OCI-LY7 (cell line): ENCODE results near the gene CAB39. TPM values are rescaled to one million over a fixed set of nuclear protein-coding genes. Genes with fewer than 3 reads are reported as not detected.

Source experiments
- BruUV-seq: library from RNA; stranded (reverse); fragments of 400-500 nt; replicated peaks from 2 replicates; lab custom pipeline; 2021; lab: Mats Ljungman, UMichigan
- CTCF ChIA-PET: fragments of 300-600 bp; sonication (Branson Sonifier 250); formaldehyde crosslinking; loops from one replicate; lab custom pipeline; 2022; ENCODE audit warnings: antibody characterized with exemption; ENCODE audit not compliant: unreplicated experiment; lab: Charles Lee
- POLR2A ChIA-PET: fragments of 300-600 bp; sonication (Branson Sonifier 250); formaldehyde crosslinking; loops from one replicate; lab custom pipeline; 2022; ENCODE audit warnings: antibody characterized with exemption; lab: Charles Lee
- DNase-seq: peaks from one replicate; pipeline ENCODE4 v3.0.0-alpha.2; 2015; ENCODE audit warnings: low spot score
- H2AFZ ChIP-seq: fragments of 200-600 bp; sonication (generic), shearing (Covaris generic); 2 replicates; pipeline ENCODE4 v1.6.1; 2014; ENCODE audit warnings: mild to moderate bottlenecking, antibody characterized with exemption, low read length, moderate library complexity
- H3K27ac ChIP-seq: fragments of 200-600 bp; sonication (generic); 2 replicates; pipeline ENCODE4 v1.5.1; 2014; ENCODE audit warnings: mixed run types, low read depth, mild to moderate bottlenecking, moderate library complexity, low read length, inconsistent platforms; ENCODE audit not compliant: poor library complexity, severe bottlenecking
- H3K36me3 ChIP-seq: fragments of 200-600 bp; sonication (generic); 2 replicates; pipeline ENCODE4 v1.6.1; 2014; ENCODE audit warnings: mild to moderate bottlenecking, antibody characterized with exemption, low read length, moderate library complexity, mixed read lengths; ENCODE audit not compliant: insufficient read depth
- H3K4me1 ChIP-seq: fragments of 200-600 bp; sonication (generic); 2 replicates; pipeline ENCODE4 v1.5.1; 2014; ENCODE audit warnings: mild to moderate bottlenecking, low read length; ENCODE audit not compliant: insufficient read depth, poor library complexity, severe bottlenecking
- H3K4me2 ChIP-seq: fragments of 200-600 bp; sonication (generic); 2 replicates; pipeline ENCODE4 v1.6.1; 2014; ENCODE audit warnings: mild to moderate bottlenecking, low read length
- H3K4me3 ChIP-seq: fragments of 200-600 bp; sonication (generic); 2 replicates; pipeline ENCODE4 v1.5.1; 2014; ENCODE audit warnings: mild to moderate bottlenecking, low read depth, low read length; ENCODE audit not compliant: poor library complexity, severe bottlenecking
- H3K79me2 ChIP-seq: fragments of 200-600 bp; sonication (generic); 2 replicates; pipeline ENCODE4 v1.6.1; 2016; ENCODE audit warnings: low read depth, mild to moderate bottlenecking, low read length, moderate library complexity, mixed read lengths; ENCODE audit not compliant: insufficient read depth
- H3K9me2 ChIP-seq: fragments of 200-600 bp; sonication (generic); 2 replicates; pipeline ENCODE4 v1.6.1; 2016; ENCODE audit warnings: mild to moderate bottlenecking, low read length, mixed read lengths; ENCODE audit not compliant: insufficient read depth
- H3K9me3 ChIP-seq: fragments of 200-600 bp; sonication (generic); 2 replicates; pipeline ENCODE4 v1.6.1; 2014; ENCODE audit warnings: mild to moderate bottlenecking, mixed run types, low read length, mixed read lengths
- H4K20me1 ChIP-seq: fragments of 200-600 bp; sonication (generic); 2 replicates; pipeline ENCODE4 v1.6.1; 2014; ENCODE audit warnings: mild to moderate bottlenecking, antibody characterized with exemption, low read length, moderate library complexity, mixed read lengths; ENCODE audit not compliant: insufficient read depth
- CTCF ChIP-seq: fragments of 200-600 bp; sonication (generic); conservative IDR thresholded peaks from 2 replicates; pipeline ENCODE4 v1.5.1; 2014; ENCODE audit warnings: mild to moderate bottlenecking, antibody characterized with exemption, low read length, moderate library complexity, mixed read lengths
- EZH2phosphoT487 ChIP-seq: fragments of 200-600 bp; sonication (generic); IDR thresholded peaks from 2 replicates; pipeline ENCODE4 v1.6.1; 2018; ENCODE audit warnings: low read depth, borderline replicate concordance, mild to moderate bottlenecking, mixed run types, antibody characterized with exemption, low read length, moderate library complexity, mixed read lengths
- intact Hi-C: fragments of 100-400 bp; cut with micrococcal nuclease; formaldehyde crosslinking; loops from one replicate; pipeline ENCODE4 v1.10.0; 2022; ENCODE audit not compliant: unreplicated experiment
- total RNA-seq, 2 experiments: library from RNA; depleted of rRNA in 1 of 2; stranded (reverse); fragments of >200 nt in 1 of 2; shearing (Covaris generic) in 1 of 2; gene quantifications; 2 replicates each; pipeline ENCODE4 v1.2.3, GENCODE V29; 2014 to 2022

The CAB39 gene
- total RNA-seq, 2 experiments from 2014 or later = 39.3 to 53.4 TPM

- intact Hi-C loops = no loop called here
- BruUV-seq = no TSS peak
- Histone ChIP-seq H3K9me3 (no peaks in the 10 kb centered on the region), H3K4me2 (no peak overlapping the region), H3K36me3 (no peaks in the 10 kb centered on the region), H3K79me2 (no peaks in the 10 kb centered on the region), H3K4me1 (no peaks in the 10 kb centered on the region), H4K20me1 (no peaks in the 10 kb centered on the region), H3K4me3 (no peak overlapping the region), H3K27ac (no peak overlapping the region), H2AFZ (no peak overlapping the region), H3K9me2 (no peaks in the 10 kb centered on the region)
- TF ChIP-seq CTCF (no peak), EZH2phosphoT487 (no peak)
- ChIA-PET CTCF (no interaction called here), POLR2A (no interaction called here)
- no peak for DNase-seq
Observed at GRCh38 chr2:230688490-230688889, 24.2 kb upstream of the CAB39 start.

DNA sequence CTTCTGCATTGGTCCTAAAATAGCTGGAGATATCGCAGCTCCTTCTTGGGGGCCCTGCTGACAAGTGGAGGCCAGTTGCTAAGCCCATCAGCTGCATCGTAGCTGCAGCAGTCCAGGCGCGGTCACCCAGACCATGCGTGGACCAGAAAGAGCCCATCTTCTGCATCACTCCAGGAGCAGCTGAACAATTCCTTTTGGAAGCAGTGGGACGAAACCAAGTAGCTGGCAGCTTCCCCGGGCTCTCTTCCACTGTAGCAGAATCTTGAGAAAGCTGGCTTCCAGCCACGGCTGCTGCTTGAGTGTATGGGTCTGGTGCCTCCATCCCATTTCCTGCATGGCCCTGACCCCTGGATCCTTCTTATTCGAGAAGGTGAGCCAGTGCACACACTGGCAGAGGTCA, 22.2 kb upstream of the CAB39 start:
- no peaks in the 10 kb centered on the region for H3K9me3 ChIP-seq
- no peak overlapping the region for H3K4me3 ChIP-seq
- TF ChIP-seq EZH2phosphoT487 (no peak), CTCF (no peak)
- H3K9me2 ChIP-seq = no peaks in the 10 kb centered on the region
- no peak overlapping the region for H3K4me2 ChIP-seq
- no peak overlapping the region for H3K27ac ChIP-seq
- CTCF ChIA-PET = no interaction called here
- intact Hi-C loops = no loop called here
- H3K4me1 ChIP-seq = no peaks in the 10 kb centered on the region
- no TSS peak for BruUV-seq
- H3K36me3 ChIP-seq = no peaks in the 10 kb centered on the region
- POLR2A ChIA-PET = no interaction called here
- no peaks in the 10 kb centered on the region for H4K20me1 ChIP-seq
- no peaks in the 10 kb centered on the region for H3K79me2 ChIP-seq
- H2AFZ ChIP-seq = no peak overlapping the region
- DNase-seq = no peak

DNA sequence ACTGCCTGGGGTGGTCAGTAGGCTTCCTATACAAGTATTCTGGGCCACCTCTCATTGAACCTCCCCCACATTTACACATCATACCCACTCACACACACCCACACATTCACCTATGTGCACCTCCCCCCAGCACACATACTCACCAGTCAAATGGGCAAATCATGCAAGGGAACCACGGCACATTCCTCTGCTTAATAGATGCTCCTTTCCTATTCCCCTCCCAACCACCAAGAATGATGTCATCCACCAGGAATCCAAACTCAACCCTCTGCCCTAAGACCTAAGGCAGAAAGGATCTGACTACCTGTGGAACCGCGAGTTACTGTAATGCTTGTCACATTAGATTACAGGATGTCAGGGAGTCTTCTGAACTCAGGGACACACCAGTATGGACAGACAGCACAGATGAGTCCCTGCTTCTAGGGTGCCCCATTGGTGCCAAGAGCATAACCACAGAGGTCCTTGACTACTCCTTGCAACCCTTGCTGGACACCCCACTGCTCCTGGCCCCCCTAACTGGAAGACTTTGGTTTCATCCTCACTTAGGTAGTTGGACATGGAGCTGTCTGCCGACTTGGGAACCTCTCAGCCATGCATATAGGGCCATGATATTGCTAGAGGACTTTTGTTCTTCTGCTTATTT, 21.5 kb upstream of the CAB39 start:
- no TSS peak for BruUV-seq
- DNase-seq = no peak
- intact Hi-C loops = no loop called here
- POLR2A ChIA-PET = interaction anchor here (0.5 kb wide), 1 partner anchor 92 kb away, joined by 3 read pairs; no protein-coding TSS in a partner anchor
- Histone ChIP-seq H3K4me1 (no peaks in the 10 kb centered on the region), H3K27ac (no peak overlapping the region), H4K20me1 (no peaks in the 10 kb centered on the region), H3K9me3 (no peaks in the 10 kb centered on the region), H3K79me2 (no peaks in the 10 kb centered on the region), H3K4me3 (no peak overlapping the region), H3K4me2 (no peak overlapping the region), H2AFZ (no peak overlapping the region), H3K36me3 (no peaks in the 10 kb centered on the region), H3K9me2 (no peaks in the 10 kb centered on the region)
- CTCF ChIA-PET = no interaction called here
- TF ChIP-seq EZH2phosphoT487 = no peak
- TF ChIP-seq CTCF = no peak
